ENCODE results near the gene SLC17A7.
"Not testable (repeated sequence)": the region's sequence is repeated elsewhere in the genome, so short reads cannot be mapped to it uniquely, and the experiment has no call there.

Gene SLC17A7

GRCh38 chr19:49445997-49446396 lies 4.7 kb upstream of the SLC17A7 start:
- DNase-seq (ENCODE audit: low read depth in 3 of 3, low spot score in 1 of 3), result no peak

- DNase-seq (ENCODE audit: low read depth in 3 of 3, low spot score in 1 of 3), result not testable (repeated sequence)
Observed at GRCh38 chr19:49444100-49444700, 2.9 kb upstream of the SLC17A7 start.

GRCh38 chr19:49443366-49444099 lies 2.2 kb upstream of the SLC17A7 start:
- DNase-seq (ENCODE audit: low read depth in 3 of 3, low spot score in 1 of 3), result peak; percentile 80 to 91 (median 85)

- peak in 1 of 3 donors; percentile 40 for DNase-seq (ENCODE audit: low read depth in 3 of 3, low spot score in 1 of 3)
Observed at GRCh38 chr19:49442771-49443365, 1.5 kb upstream of the SLC17A7 start.

- DNase-seq (ENCODE audit: low read depth in 3 of 3, low spot score in 1 of 3), result no peak
Observed at GRCh38 chr19:49442354-49442753, 1.0 kb upstream of the SLC17A7 start.

GRCh38 chr19:49441960-49442350 lies 628 bp upstream of the SLC17A7 start:
- no peak for DNase-seq (ENCODE audit: low read depth in 3 of 3, low spot score in 1 of 3)

- no peak for DNase-seq (ENCODE audit: low read depth in 3 of 3, low spot score in 1 of 3)
Observed at GRCh38 chr19:49440439-49441209, 703 bp downstream of the SLC17A7 start.

- no peak for DNase-seq (ENCODE audit: low read depth in 3 of 3, low spot score in 1 of 3)
Observed at GRCh38 chr19:49439836-49440235, 1.5 kb downstream of the SLC17A7 start.

GRCh38 chr19:49438261-49438660 lies 3.1 kb downstream of the SLC17A7 start:
- DNase-seq (ENCODE audit: low read depth in 3 of 3, low spot score in 1 of 3), result no peak

GRCh38 chr19:49437231-49437630 lies 4.1 kb downstream of the SLC17A7 start:
- DNase-seq (ENCODE audit: low read depth in 3 of 3, low spot score in 1 of 3), result no peak

GRCh38 chr19:49436381-49437017 lies 4.8 kb downstream of the SLC17A7 start:
- peak in 1 of 3 donors; percentile 42 for DNase-seq (ENCODE audit: low read depth in 3 of 3, low spot score in 1 of 3)

- no peak for DNase-seq (ENCODE audit: low read depth in 3 of 3, low spot score in 1 of 3)
Observed at GRCh38 chr19:49435670-49436069, 5.7 kb downstream of the SLC17A7 start.

- no peak for DNase-seq (ENCODE audit: low read depth in 3 of 3, low spot score in 1 of 3)
Observed at GRCh38 chr19:49434907-49435583, 6.3 kb downstream of the SLC17A7 start.

GRCh38 chr19:49433240-49433901 lies 8.0 kb downstream of the SLC17A7 start:
- DNase-seq (ENCODE audit: low read depth in 3 of 3, low spot score in 1 of 3), result no peak

- DNase-seq (ENCODE audit: low read depth in 3 of 3, low spot score in 1 of 3), result no peak
Observed at GRCh38 chr19:49432141-49433073, 8.9 kb downstream of the SLC17A7 start.

GRCh38 chr19:49431330-49431749 lies 10.0 kb downstream of the SLC17A7 start:
- DNase-seq (ENCODE audit: low read depth in 3 of 3, low spot score in 1 of 3), result no peak

- no peak for DNase-seq (ENCODE audit: low read depth in 3 of 3, low spot score in 1 of 3)
Observed at GRCh38 chr19:49430678-49431329, 10.5 kb downstream of the SLC17A7 start.

- no peak for DNase-seq (ENCODE audit: low read depth in 3 of 3, low spot score in 1 of 3)
Observed at GRCh38 chr19:49430172-49430677, 11.1 kb downstream of the SLC17A7 start.
